ENCODE measurements around the gene MAP2K5.
"Not testable (repeated sequence)": the region's sequence is repeated elsewhere in the genome, so short reads cannot be mapped to it uniquely, and the experiment has no call there.

MAP2K5 gene

DNA sequence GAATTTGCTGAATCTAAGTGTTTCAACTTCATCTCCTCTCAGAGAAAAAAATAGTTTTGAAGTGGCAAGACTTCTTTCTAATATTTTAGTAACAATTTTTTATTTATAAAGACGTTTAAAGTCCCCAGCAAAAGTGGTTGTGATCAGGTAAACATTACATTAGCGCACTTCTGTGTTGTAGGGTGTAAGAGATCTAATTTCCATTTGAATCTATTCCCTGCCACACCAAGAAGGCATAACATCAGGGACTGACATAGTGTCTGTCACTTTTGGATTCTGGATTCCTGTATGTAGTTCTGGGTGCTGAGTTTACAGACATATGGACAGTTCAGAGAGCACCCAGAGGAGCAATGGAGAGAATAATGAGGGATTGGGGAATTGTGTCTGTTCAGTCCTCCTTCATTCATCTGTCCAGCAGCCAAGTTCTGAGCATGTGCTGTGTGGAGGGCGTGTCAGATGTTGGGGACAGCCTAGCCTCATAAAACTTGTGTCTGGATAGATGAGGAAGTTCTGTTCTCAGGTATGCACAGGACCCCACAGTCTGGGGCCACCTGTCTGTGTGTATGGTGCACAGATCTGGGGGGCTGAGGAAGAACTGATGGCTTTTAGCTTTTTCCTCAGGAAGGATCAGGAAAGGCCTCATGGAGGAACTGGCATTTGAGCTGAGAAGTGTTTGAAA lies 65.6 kb downstream of the MAP2K5 start:
- TF ChIP-seq, protein P1, sequence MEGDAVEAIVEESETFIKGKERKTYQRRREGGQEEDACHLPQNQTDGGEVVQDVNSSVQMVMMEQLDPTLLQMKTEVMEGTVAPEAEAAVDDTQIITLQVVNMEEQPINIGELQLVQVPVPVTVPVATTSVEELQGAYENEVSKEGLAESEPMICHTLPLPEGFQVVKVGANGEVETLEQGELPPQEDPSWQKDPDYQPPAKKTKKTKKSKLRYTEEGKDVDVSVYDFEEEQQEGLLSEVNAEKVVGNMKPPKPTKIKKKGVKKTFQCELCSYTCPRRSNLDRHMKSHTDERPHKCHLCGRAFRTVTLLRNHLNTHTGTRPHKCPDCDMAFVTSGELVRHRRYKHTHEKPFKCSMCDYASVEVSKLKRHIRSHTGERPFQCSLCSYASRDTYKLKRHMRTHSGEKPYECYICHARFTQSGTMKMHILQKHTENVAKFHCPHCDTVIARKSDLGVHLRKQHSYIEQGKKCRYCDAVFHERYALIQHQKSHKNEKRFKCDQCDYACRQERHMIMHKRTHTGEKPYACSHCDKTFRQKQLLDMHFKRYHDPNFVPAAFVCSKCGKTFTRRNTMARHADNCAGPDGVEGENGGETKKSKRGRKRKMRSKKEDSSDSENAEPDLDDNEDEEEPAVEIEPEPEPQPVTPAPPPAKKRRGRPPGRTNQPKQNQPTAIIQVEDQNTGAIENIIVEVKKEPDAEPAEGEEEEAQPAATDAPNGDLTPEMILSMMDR (IDR thresholded peaks at IDR 0.05; ENCODE audit: low read depth, low read length), result no peak
- no peak overlapping the region for H3K4me3 ChIP-seq (ENCODE audit: low read depth, low read length)

DNA sequence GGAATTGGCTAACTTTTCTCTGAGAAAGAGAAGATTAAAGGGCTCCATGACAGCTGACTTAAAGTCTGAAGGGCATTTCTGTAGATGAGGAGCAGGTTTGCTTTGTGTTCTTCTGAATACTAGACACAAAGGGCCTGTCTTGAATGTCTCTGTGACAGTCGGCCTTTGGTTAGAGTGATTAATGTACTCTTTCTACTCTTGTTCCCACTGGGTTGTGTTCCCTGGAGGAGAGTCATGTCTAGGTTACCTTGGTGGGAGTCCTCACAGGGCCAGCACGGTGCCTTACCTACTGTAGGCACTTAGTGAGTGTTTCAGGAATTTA lies 66.1 kb downstream of the MAP2K5 start:
- H3K4me3 ChIP-seq (ENCODE audit: low read depth, low read length), result no peak overlapping the region
- TF ChIP-seq, protein P1 (IDR thresholded peaks at IDR 0.05; ENCODE audit: low read depth, low read length), result no peak

DNA sequence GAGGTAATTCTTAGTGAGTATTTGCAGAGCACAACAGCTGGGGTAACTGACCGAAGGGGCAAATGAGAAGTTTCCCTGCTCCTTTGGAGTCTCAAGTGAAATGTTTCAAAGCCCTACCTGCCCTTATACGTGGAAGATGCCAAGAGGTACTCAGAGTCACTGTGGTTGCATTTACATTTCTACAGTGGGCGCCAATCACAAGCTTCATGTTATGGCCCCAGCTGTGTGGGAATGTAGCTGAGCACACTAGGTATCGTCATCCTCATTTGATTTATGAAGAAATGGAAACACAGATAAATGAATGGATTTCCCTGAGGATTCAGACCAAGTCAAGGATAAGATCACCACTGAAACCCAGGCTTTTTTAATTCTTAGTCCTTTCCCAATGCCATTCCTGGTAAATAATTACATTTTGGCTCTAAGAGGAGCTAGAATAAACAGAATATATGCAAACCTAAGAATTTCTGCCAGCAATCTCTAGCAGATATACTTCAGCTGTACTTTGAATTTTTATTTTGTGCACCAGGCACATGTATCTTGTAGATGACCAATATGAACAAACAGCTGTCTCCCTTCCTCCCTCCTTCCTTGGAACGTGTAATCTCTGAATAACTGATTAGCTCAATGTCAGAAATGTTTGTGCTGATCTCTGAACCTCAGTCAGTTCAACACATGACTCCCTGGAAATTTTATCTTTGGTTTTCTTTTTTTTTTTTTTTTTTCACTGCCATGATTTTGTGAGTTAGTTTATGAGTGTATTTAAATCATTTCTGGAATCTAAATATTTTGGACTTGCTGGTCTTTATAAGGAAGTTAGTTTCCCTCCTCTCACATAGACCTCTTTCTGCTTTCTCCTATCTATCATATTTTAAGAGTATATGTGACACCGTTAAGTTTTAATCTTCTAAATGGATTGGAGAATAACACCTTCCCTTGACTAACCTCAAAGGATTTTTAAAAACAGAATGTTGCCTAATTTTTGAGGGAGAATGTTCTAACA lies 69.2 kb downstream of the MAP2K5 start:
- TF ChIP-seq, protein P1 (IDR thresholded peaks at IDR 0.05; ENCODE audit: low read depth, low read length), result no peak
- H3K4me3 ChIP-seq (ENCODE audit: low read depth, low read length), result no peak overlapping the region

DNA sequence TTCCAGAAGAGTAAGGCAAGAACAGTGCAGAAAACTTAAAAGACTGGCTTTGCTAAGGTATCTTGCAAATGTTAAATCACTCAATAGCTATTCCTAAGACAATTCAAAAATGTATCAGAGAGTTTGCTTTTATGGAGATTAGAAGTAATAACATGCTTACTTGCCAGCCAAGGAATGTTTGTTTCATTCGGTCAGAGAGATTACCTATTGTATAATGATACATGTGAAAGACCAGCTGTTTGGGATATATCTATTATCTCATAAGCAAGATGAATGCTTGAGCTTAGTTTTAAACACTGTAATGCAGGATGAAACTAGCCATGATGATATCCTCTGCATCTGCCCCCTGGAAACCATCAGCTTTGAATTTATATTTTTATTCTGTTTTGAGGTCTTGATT lies 70.7 kb downstream of the MAP2K5 start:
- TF ChIP-seq, protein P1 (IDR thresholded peaks at IDR 0.05; ENCODE audit: low read depth, low read length), result no peak
- no peak overlapping the region for H3K4me3 ChIP-seq (ENCODE audit: low read depth, low read length)

DNA sequence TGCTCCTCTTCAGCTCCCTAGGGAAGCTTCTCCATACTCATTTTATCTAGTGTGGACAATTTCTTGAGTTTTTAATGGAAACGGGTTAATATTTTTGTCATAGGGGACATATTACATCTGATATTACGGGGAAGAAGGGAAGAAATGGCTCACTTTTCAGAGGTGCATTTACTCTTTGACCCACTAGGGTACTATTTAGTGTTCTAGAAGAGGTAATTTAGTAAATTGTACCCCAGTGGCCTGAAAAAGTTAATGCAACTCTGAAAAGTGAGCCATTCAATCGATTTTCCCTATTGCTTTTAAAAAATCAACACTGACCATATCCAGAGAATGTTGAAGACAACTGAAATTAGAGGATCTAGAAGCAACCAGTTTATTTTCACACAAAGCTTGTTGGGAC lies 71.2 kb downstream of the MAP2K5 start:
- no peak overlapping the region for H3K4me3 ChIP-seq (ENCODE audit: low read depth, low read length)
- TF ChIP-seq, protein P1 (IDR thresholded peaks at IDR 0.05; ENCODE audit: low read depth, low read length), result no peak

DNA sequence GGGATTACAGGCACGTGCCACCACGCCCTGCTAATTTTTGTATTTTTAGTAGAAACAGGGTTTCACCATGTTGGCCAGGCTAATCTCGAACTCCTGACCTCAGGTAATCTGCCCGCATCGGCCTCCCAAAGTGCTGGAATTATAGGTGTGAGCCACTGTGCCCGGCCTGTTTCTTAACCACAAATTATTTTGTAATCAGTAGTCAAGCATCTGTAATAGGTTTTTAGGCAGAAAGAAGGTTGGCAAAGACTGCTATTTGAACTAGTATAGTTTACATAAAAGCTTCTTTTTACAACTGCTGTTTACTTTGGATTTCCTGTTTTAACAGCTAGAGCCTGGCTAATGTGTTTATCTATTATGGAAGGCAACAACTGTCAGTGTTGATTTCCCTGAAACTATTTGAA lies 72.6 kb downstream of the MAP2K5 start:
- H3K4me3 ChIP-seq (ENCODE audit: low read depth, low read length), result not testable (repeated sequence)

DNA sequence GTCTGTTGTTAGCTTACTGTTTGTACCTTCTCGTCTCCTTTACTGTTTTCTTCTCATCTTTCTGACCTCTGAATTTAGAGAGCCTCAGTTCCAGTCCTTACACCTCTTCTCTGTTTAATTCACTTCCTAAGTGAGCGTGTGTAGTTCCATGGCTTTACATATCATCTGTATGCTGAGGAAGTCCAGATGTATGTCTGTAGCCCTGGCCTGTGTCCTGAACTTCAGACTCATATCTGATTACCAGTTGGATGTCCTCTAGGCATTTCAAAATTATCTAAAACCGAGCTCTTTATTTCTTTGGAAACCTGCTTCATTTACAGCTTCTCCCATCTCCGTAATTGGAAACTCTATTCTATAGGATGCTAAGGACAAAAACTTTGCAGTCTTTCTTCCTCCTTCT lies 75.8 kb downstream of the MAP2K5 start:
- H3K4me3 ChIP-seq (ENCODE audit: low read depth, low read length), result no peak overlapping the region
- TF ChIP-seq, protein P1 (IDR thresholded peaks at IDR 0.05; ENCODE audit: low read depth, low read length), result no peak

All from WI38 (cell line).